Measurements from ENCODE around the gene KIAA1958. TPM values are rescaled to one million over a fixed set of nuclear protein-coding genes. Genes with fewer than 3 reads are reported as not detected.
A peak's percentile ranks its signal among the peaks of the same experiment; 100 is the strongest.

KIAA1958 gene, protein sequence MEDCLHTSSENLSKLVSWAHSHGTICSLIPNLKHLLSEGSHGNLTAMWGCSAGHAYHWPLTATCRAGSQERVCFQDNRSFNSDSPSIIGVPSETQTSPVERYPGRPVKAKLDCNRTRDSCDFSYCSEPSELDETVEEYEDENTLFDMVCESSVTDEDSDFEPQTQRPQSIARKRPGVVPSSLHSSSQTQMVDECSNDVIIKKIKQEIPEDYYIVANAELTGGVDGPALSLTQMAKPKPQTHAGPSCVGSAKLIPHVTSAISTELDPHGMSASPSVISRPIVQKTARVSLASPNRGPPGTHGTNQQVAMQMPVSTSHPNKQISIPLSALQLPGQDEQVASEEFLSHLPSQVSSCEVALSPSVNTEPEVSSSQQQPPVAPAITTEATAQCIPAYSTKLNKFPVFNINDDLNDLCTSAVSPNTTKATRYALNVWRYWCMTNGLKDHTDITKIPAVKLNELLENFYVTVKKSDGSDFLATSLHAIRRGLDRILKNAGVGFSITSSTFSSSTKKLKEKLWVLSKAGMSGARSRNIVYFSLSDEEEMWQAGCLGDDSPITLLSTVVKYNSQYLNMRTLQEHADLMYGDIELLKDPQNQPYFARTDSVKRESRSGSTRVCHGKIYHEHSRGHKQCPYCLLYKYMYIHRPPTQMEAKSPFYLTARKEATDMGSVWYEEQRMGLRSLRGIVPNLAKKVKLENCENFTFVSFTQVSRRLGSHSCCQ
- total RNA-seq (2012; rRNA removed) = 1.4 and 1.8 TPM in 2 replicates
- 0.65 and 0.75 TPM in 2 replicates for polyA plus RNA-seq (2012; rRNA removed)
- polyA plus RNA-seq (2012; cell fraction: cytosol; rRNA removed) = 0.37 and 0.41 TPM in 2 replicates
- polyA plus RNA-seq (2012; cell fraction: nucleus; rRNA removed; ENCODE audit: low replicate concordance) = 0.61 and 0.91 TPM in 2 replicates
- percentile 53 among the genes with signal in this experiment for Bru-seq, nascent RNA
- BruChase-seq, experiment 1, labeled RNA remaining after a 6-hour chase = percentile 54 among the genes with signal in this experiment
- BruChase-seq, experiment 2, labeled RNA remaining after a 2-hour chase = percentile 55 among the genes with signal in this experiment
- long read RNA-seq, full-length matches to known transcripts = 1 of 2 reads
- long read RNA-seq, partial matches to known transcripts = 0 of 2 reads
- long read RNA-seq, other reads (novel, unspliced or antisense) = 1 of 2 reads

DNA sequence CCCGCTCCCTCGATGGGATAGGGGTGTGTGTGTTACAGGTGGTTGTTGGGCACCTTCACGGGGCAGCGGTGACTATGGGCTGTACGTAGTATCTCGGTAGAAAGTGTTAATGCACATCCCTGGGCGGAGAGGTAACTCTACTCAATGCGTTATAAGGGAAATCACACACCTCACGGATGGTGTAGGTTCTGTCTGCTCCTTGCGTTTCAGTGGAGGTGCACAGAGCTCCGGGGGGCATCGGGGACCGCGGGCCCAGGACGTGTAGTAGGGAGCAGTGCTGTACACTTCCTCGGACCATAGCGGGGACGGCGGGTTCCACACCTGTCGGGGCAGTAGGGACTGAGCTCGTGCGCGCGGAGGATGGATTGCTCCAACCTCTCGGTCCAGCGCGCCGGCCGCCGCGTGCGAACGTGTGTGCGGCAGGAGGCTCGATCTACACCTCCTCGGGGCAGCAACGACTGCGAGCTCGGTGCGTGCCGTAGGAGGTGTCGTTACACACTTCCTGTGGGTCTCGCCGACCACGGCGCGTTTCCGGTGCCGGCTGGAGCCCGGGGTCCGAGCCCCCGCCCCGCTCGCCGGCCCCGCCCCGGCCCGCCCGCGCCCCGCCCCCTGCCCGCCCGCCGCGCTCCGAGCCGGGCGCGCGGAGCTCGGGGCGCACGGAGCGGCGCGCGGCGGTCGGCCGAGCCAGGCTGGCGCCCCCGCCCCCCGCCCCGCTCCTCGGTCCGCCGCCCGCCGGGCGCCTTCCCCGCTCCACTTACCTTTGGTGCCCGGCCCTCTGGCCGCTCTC lies at the start of gene KIAA1958:
KIAA1958 (plus strand) TSS at position 607 of the 787 bp plus-strand sequence. CDS start 87,254 bp downstream, outside the sequence.
- peak within 1 kb of the TSS; percentile 68 for H3K27ac ChIP-seq (ENCODE audit: insufficient read depth, low read length)
- in situ Hi-C loops (cut with MboI; ENCODE audit: low sequenced_read_pairs) = no loop called here
- BruUV-seq (replicated peaks) = no TSS peak
- H4K5ac ChIP-seq (ENCODE audit: low read depth, low read length) = peak within 1 kb of the TSS; percentile 60
- peak within 1 kb of the TSS; percentile 92 for H3K14ac ChIP-seq (replicated peaks; ENCODE audit: low read depth, low read length)
- peak within 1 kb of the TSS; percentile 77 for H3K4me3 ChIP-seq (ENCODE audit: insufficient read depth, low read depth, low read length)
- WGBS, 2 experiments (ENCODE audit: extremely low coverage in 2 of 2, insufficient read length in 1 of 2) = 1% methylated on average over 32 of the region's 93 CpGs; no CpG with 5 or more reads in 1 of the 2 experiments
- H3K4me2 ChIP-seq (ENCODE audit: low read depth, low read length) = peak within 1 kb of the TSS; percentile 95
- H3K9ac ChIP-seq (ENCODE audit: low read depth, low read length) = peak within 1 kb of the TSS; percentile 80
- ChIA-PET POLR2A (ENCODE audit: unreplicated experiment) (interaction anchor here (0.5 to 0.6 kb wide), 3 partner anchors 107 to 260 kb away, joined by 4 to 6 read pairs (median 4); no protein-coding TSS in a partner anchor), CTCF (no interaction called here)
- DNase-seq = peak; percentile 73
- ATAC-seq (ENCODE audit: low read depth) = peak; percentile 91
- peak within 1 kb of the TSS; percentile 93 for H2AK9ac ChIP-seq (replicated peaks; ENCODE audit: low read depth, low read length, poor library complexity)
- peak within 1 kb of the TSS; percentile 83; the same call in 1 of the 3 replicates for H2BK15ac ChIP-seq (ENCODE audit: low read depth, low read length)
- H4K8ac ChIP-seq (ENCODE audit: low read depth in 2 of 2, low read length in 2 of 2) = peak within 1 kb of the TSS; percentile 94 to 99
- H3K27me3 ChIP-seq (ENCODE audit: control insufficient read depth, insufficient read depth, low read length) = no peaks in the 10 kb centered on the region
- peak within 1 kb of the TSS; percentile 14 for H2BK5ac ChIP-seq (ENCODE audit: low read depth, low read length, poor library complexity, severe bottlenecking)
- peak; percentile 48; the same call in 1 of the 2 replicates for TF ChIP-seq BHLHE40 (IDR thresholded peaks at IDR 0.05; ENCODE audit: low read depth, low read length)
- TF ChIP-seq NFE2L2 (IDR thresholded peaks at IDR 0.05; ENCODE audit: low read depth, low read length) = no peak
- H3K56ac ChIP-seq (ENCODE audit: extremely low read depth, insufficient read depth, low read length) = peak within 1 kb of the TSS; percentile 75; the same call in 1 of the 2 replicates
- H4K91ac ChIP-seq (ENCODE audit: insufficient read depth, low read depth, low read length) = peak within 1 kb of the TSS; percentile 72
- peak within 1 kb of the TSS; percentile 87 for H3K4ac ChIP-seq (ENCODE audit: low read depth, low read length)
- H2AFZ ChIP-seq (replicated peaks; ENCODE audit: low read length, poor library complexity) = peak within 1 kb of the TSS; percentile 98
- H3K9me3 ChIP-seq (ENCODE audit: control insufficient read depth, insufficient read depth, low read length) = no peaks in the 10 kb centered on the region
- H4K20me1 ChIP-seq (ENCODE audit: insufficient read depth, low read length) = no peaks in the 10 kb centered on the region; the same call in 1 of the 2 replicates
- no peaks in the 10 kb centered on the region for H3K36me3 ChIP-seq (ENCODE audit: control insufficient read depth, insufficient read depth, low read length)
- H3K18ac ChIP-seq (ENCODE audit: low read depth, low read length) = peak within 1 kb of the TSS; percentile 1
- H3K9me1 ChIP-seq (ENCODE audit: insufficient read depth, low read length) = peaks cover 5% of the 10 kb centered on the region
- H2AK5ac ChIP-seq (ENCODE audit: low read depth, low read length) = peak within 1 kb of the TSS; percentile 74
- dilution Hi-C loops (cut with HindIII; ENCODE audit: low sequenced_read_pairs, unreplicated experiment) = no loop called here
- intact Hi-C loops (cut with micrococcal nuclease) = loop anchor here (2.0 to 5.0 kb wide), 2 partner anchors 71 to 224 kb away; no protein-coding TSS in a partner anchor
- no peak within 1 kb of the TSS for H2BK20ac ChIP-seq (ENCODE audit: low read depth, low read length)
- peak within 1 kb of the TSS; percentile 82 for H3K23ac ChIP-seq (ENCODE audit: low read depth, low read length)
- peaks cover 7 to 19% of the 10 kb centered on the region in 2 experiments; a peak in 2 of 4 replicates for H3K79me1 ChIP-seq (ENCODE audit: low read depth in 1 of 2, low read length in 2 of 2)
- peaks cover 6% of the 10 kb centered on the region; the same call in 1 of the 2 replicates for H3K4me1 ChIP-seq (ENCODE audit: control insufficient read depth, insufficient read depth, low read length)
- H2BK120ac ChIP-seq (ENCODE audit: low read depth, low read length) = peak within 1 kb of the TSS; percentile 65
